GM23248 (cell line): ENCODE results near the gene LKAAEAR1.

Source experiments
- EZH2 ChIP-seq: fragments of 200-600 bp; sonication (generic); IDR thresholded peaks from 2 replicates; pipeline ENCODE4 v1.6.1; 2018; ENCODE audit warnings: antibody characterized with exemption, mild to moderate bottlenecking; ENCODE audit not compliant: insufficient read depth, poor library complexity, severe bottlenecking
- EZH2phosphoT487 ChIP-seq: fragments of 200-600 bp; sonication (generic); IDR thresholded peaks from 2 replicates; pipeline ENCODE4 v1.6.1; 2018; ENCODE audit warnings: antibody characterized with exemption, moderate library complexity, mild to moderate bottlenecking, low read depth; ENCODE audit not compliant: insufficient read depth

DNA sequence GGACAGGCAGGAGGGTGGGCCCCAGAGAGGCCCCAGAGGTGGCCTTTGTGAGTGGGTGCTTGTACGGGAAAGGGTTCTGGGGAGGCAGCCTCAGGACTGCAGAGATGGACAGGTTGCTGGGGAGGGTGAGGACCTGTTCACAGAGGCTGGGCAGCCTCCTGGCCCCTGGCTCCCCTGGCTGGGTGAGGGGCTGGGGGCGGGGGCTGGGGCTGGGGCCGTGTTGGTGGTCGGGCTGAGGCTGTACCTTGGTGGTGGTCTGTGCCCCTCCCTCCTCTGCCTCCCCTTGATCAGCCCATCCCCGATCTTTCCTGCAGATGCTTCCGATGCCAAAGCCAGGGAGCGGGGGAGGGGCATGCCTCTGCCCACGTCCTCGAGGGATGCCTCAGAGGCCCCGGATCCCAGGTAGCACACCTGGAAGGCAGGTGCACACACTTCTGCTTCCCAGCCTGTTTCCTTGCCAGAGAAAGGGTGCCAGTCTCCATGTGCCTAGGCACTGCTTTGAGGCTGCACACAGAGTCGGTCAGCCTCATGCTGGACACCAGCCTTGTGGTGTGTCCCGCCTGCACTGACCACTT lies 16.4 kb downstream of the LKAAEAR1 start:
- no peak for TF ChIP-seq EZH2phosphoT487
- TF ChIP-seq EZH2, result no peak
